ENCODE data around the gene KRTAP10-11.
"Not testable (repeated sequence)": the region's sequence is repeated elsewhere in the genome, so short reads cannot be mapped to it uniquely, and the experiment has no call there.

KRTAP10-11 gene

GRCh38 chr21:44646366-44647221 is at the start of gene KRTAP10-11:
TSS of gene KRTAP10-11 (plus strand) at chr21:44646414. CDS start at chr21:44646459, 45 bp downstream.
- DNase-seq (ENCODE audit: low read depth), result not testable (repeated sequence)

GRCh38 chr21:44598061-44598460 is 48.2 kb upstream of the KRTAP10-11 start:
- DNase-seq (ENCODE audit: low read depth), result no peak

- no peak for DNase-seq (ENCODE audit: low read depth)
Observed at GRCh38 chr21:44599264-44600029, 46.8 kb upstream of the KRTAP10-11 start.

- not testable (repeated sequence) for DNase-seq (ENCODE audit: low read depth)
Observed at GRCh38 chr21:44600118-44600978, 45.9 kb upstream of the KRTAP10-11 start, which contains the start of gene KRTAP10-7. TSS of gene KRTAP10-7 (plus strand) at chr21:44600597. CDS start at chr21:44600622, 25 bp downstream.

GRCh38 chr21:44601091-44601490 is 45.1 kb upstream of the KRTAP10-11 start:
- DNase-seq (ENCODE audit: low read depth), result not testable (repeated sequence)

- DNase-seq (ENCODE audit: low read depth), result no peak
Observed at GRCh38 chr21:44601596-44602462, 44.4 kb upstream of the KRTAP10-11 start.

GRCh38 chr21:44602463-44602850 is 43.8 kb upstream of the KRTAP10-11 start:
- no peak for DNase-seq (ENCODE audit: low read depth)

- no peak for DNase-seq (ENCODE audit: low read depth)
Observed at GRCh38 chr21:44603109-44603875, 42.9 kb upstream of the KRTAP10-11 start.

- no peak for DNase-seq (ENCODE audit: low read depth)
Observed at GRCh38 chr21:44603911-44604310, 42.3 kb upstream of the KRTAP10-11 start.

GRCh38 chr21:44606495-44606894 is 39.7 kb upstream of the KRTAP10-11 start:
- no peak for DNase-seq (ENCODE audit: low read depth)

GRCh38 chr21:44609193-44609592 is 37.0 kb upstream of the KRTAP10-11 start:
- DNase-seq (ENCODE audit: low read depth), result no peak

GRCh38 chr21:44610157-44610843 is 35.9 kb upstream of the KRTAP10-11 start:
- DNase-seq (ENCODE audit: low read depth), result not testable (repeated sequence)

GRCh38 chr21:44611551-44611950 is 34.7 kb upstream of the KRTAP10-11 start:
- no peak for DNase-seq (ENCODE audit: low read depth)

- no peak for DNase-seq (ENCODE audit: low read depth)
Observed at GRCh38 chr21:44612029-44612486, 34.2 kb upstream of the KRTAP10-11 start, which contains the start of gene KRTAP10-8. TSS of gene KRTAP10-8 (plus strand) at chr21:44612079. CDS start at chr21:44612101, 22 bp downstream.

- no peak for DNase-seq (ENCODE audit: low read depth)
Observed at GRCh38 chr21:44612669-44613229, 33.5 kb upstream of the KRTAP10-11 start.

- no peak for DNase-seq (ENCODE audit: low read depth)
Observed at GRCh38 chr21:44613386-44614155, 32.6 kb upstream of the KRTAP10-11 start.

GRCh38 chr21:44614161-44614631 is 32.0 kb upstream of the KRTAP10-11 start:
- DNase-seq (ENCODE audit: low read depth), result no peak

- DNase-seq (ENCODE audit: low read depth), result no peak
Observed at GRCh38 chr21:44614961-44615391, 31.2 kb upstream of the KRTAP10-11 start.

Measured in activated gamma-delta T cell treated with anti-CD3 and anti-CD28 coated beads, Interleukin-2, amount 50 U/mL, for 16 hours (primary cell).